Measurements from ENCODE around the gene WNT7A. TPM values are rescaled to one million over a fixed set of nuclear protein-coding genes. Genes with fewer than 3 reads are reported as not detected.

Gene WNT7A
- total RNA-seq, 1 experiment from 2014 or later = not detected

DNA sequence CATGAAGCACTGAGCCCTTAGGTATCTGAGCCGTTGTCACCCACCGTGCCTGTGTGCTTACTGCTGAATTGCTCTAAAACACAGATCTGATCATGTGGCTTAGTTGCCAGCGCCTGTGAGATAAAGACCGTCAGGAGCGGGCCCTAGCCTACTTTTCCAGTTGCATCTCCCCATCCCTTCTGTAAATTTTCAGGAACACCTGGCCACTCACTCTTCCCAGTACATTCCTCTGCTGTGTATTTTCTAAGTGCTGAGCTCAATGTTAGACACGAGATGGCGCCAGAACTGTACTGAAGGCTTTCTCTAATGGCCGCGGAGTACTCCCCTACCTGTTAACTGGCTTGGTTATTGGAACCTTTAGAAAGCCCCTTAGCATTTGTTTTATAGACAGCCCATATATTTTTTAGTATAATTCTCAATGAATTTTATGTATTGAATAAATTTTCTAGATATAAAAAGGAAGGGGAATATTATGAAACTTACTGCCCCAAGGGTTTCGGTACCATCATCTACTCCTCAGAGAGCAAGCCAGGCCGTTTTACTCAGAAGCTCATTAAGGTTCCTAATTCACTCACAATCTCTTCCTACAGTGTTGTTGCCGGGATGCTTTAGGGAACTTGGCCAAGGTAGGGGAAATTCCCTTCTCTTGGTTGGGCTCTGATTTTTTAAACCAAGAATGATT lies 16.7 kb upstream of the WNT7A start:
- H2AFZ ChIP-seq (ENCODE audit: low read length) = no peak overlapping the region

More for the DNA sequence above, 16.7 kb upstream of the WNT7A start:
- Histone ChIP-seq H3K9me3 (ENCODE audit: control insufficient read depth, low read depth, low read length) (peaks cover 10% of the 10 kb centered on the region), H4K8ac (replicated peaks; ENCODE audit: insufficient read length, low read depth, low read length) (no peak overlapping the region), H3K18ac (ENCODE audit: insufficient read length, low read depth, low read length) (no peak overlapping the region), H3K56ac (ENCODE audit: insufficient read length, low read depth, low read length) (no peak overlapping the region), H3K79me1 (ENCODE audit: insufficient read depth, low read depth, low read length, poor library complexity, severe bottlenecking) (no peaks in the 10 kb centered on the region), H4K5ac (ENCODE audit: insufficient read length, low read depth, low read length) (no peak overlapping the region), H3K4me1 (ENCODE audit: insufficient read depth, low read length) (no peaks in the 10 kb centered on the region; the same call in 1 of the 2 replicates), H2BK120ac (ENCODE audit: low read depth, low read length, poor library complexity, severe bottlenecking) (no peak overlapping the region), H2BK5ac (ENCODE audit: insufficient read length, low read length) (no peak overlapping the region), H4K91ac (ENCODE audit: insufficient read length, low read depth, low read length) (no peak overlapping the region), H2BK12ac (ENCODE audit: insufficient read length, low read depth, low read length) (no peak overlapping the region), H3K27ac (ENCODE audit: insufficient read length, low read depth, low read length) (no peak overlapping the region), H3K23ac (ENCODE audit: insufficient read length, low read depth, low read length) (no peak overlapping the region), H4K20me1 (ENCODE audit: control insufficient read depth, insufficient read depth, insufficient read length) (no peaks in the 10 kb centered on the region), H3K14ac (ENCODE audit: insufficient read depth, low read length) (no peak overlapping the region), H3K79me2 (ENCODE audit: insufficient read depth, low read length) (no peaks in the 10 kb centered on the region), H2BK15ac (ENCODE audit: low read depth, low read length) (no peak overlapping the region), H3K23me2 (ENCODE audit: insufficient read length, low read depth, low read length, poor library complexity, severe bottlenecking) (peaks cover 8% of the 10 kb centered on the region), H3K27me3 (ENCODE audit: insufficient read depth, low read length) (peaks cover 11% of the 10 kb centered on the region; the same call in 1 of the 2 replicates), H3K4me2 (ENCODE audit: insufficient read depth, insufficient read length, low read length) (peak overlapping the region; percentile 72), H3T11ph (ENCODE audit: low read length) (no peak overlapping the region), H3K4ac (ENCODE audit: low read depth, low read length) (no peak overlapping the region), H3K9ac (ENCODE audit: extremely low read depth, insufficient read length, low read length) (no peak overlapping the region), H2BK20ac (ENCODE audit: low read depth, low read length, poor library complexity, severe bottlenecking) (no peak overlapping the region), H2AK5ac (ENCODE audit: insufficient read length, low read length) (no peak overlapping the region)
- peak overlapping the region; percentile 83 to 87 for H3K4me3 Mint-ChIP-seq
- DNase-seq = peak; percentile 72
- WGBS (ENCODE audit: extremely low coverage, insufficient read length, low lambda C conversion rate) = no CpG with 5 or more reads among the region's 12 CpGs
- H3K27ac Mint-ChIP-seq = no peak overlapping the region
- TF ChIP-seq, protein P1, sequence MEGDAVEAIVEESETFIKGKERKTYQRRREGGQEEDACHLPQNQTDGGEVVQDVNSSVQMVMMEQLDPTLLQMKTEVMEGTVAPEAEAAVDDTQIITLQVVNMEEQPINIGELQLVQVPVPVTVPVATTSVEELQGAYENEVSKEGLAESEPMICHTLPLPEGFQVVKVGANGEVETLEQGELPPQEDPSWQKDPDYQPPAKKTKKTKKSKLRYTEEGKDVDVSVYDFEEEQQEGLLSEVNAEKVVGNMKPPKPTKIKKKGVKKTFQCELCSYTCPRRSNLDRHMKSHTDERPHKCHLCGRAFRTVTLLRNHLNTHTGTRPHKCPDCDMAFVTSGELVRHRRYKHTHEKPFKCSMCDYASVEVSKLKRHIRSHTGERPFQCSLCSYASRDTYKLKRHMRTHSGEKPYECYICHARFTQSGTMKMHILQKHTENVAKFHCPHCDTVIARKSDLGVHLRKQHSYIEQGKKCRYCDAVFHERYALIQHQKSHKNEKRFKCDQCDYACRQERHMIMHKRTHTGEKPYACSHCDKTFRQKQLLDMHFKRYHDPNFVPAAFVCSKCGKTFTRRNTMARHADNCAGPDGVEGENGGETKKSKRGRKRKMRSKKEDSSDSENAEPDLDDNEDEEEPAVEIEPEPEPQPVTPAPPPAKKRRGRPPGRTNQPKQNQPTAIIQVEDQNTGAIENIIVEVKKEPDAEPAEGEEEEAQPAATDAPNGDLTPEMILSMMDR (conservative IDR thresholded peaks at IDR 0.05) = peak; percentile 92
- peaks cover 25 to 26% of the 10 kb centered on the region in 2 experiments for H3K9me3 Mint-ChIP-seq
- peaks cover 5 to 9% of the 10 kb centered on the region in 2 experiments for H3K4me1 Mint-ChIP-seq
- H3K36me3 Mint-ChIP-seq (ENCODE audit: insufficient read depth in 1 of 3, low read depth in 3 of 3) = peaks cover 0 to 3% (median 0%) of the 10 kb centered on the region in 3 experiments; a peak in 4 of 7 replicates
- peaks cover 50% of the 10 kb centered on the region for H3K27me3 Mint-ChIP-seq (ENCODE audit: low read depth)

Data from H9 (cell line).